Superior temporal gyrus (tissue), 1 donor: ENCODE measurements around the gene OR4D1.
A peak's percentile ranks its signal among the peaks of the same experiment; 100 is the strongest.

Source experiments
- DNase-seq: peaks from one replicate; pipeline ENCODE4 v3.0.0-alpha.2; 2016; ENCODE audit errors: extremely low spot score

OR4D1 gene

GRCh38 chr17:58193641-58194255 is 45.6 kb downstream of the OR4D1 start:
- DNase-seq = no peak

- DNase-seq = no peak
These were observed 47.4 kb downstream of the OR4D1 start for GRCh38 chr17:58195518-58196123.

GRCh38 chr17:58196610-58197009 is 48.4 kb downstream of the OR4D1 start:
- no peak for DNase-seq

DNA sequence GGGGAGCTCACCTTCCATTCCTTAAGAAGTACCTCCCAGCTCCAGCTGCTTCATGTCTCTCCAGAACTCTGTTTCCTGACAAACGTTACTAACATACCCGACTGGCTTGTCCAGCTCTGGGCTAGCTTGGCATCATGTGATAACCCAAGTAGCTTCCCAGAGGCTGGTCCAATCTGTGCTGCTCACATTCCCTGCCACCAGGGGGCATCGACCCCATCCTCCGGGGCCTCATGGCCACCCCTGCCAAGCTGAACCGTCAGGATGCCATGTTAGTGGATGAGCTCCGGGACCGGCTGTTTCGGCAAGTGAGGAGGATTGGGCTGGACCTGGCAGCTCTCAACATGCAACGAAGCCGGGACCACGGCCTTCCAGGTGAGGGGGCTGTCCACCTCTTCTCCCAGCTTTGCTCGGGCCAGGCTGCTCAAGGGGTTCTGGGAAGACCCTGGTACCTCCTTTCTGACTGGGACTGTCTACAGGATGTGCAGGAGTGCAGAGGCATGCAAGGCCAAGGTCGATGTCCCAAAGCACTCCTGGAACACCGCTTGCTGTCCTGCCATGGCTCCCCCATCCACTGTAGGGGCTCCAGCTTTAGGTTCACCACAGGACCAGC is 51.9 kb downstream of the OR4D1 start:
- peak; percentile 12 for DNase-seq

GRCh38 chr17:58202859-58203258 is 54.7 kb downstream of the OR4D1 start:
- DNase-seq = no peak

GRCh38 chr17:58204796-58205195 is 56.6 kb downstream of the OR4D1 start:
- DNase-seq = no peak

GRCh38 chr17:58205936-58206335 is 57.8 kb downstream of the OR4D1 start:
- no peak for DNase-seq

DNA sequence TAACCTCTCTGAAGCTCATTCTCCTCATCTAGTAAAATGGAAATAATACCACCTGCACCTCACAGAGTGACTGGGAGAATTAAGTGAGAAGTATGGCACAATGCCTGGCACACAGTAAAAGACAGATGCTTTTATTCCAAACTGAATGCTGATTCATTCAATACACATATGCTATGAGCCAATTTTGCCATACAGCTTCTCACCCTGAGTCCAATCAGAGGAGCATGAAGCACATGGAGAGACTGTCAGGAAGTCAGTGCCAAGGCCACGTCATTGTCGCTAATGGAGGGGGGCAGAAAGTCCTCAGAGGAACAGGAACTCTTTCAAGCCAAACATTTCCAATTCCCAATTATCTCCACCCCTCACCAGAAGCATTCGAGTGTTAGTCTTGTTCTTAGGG is 59.3 kb downstream of the OR4D1 start:
- no peak for DNase-seq

GRCh38 chr17:58208344-58208743 is 60.2 kb downstream of the OR4D1 start:
- no peak for DNase-seq
